ENCODE data around the gene LMOD1.
"Not testable (repeated sequence)": the region's sequence is repeated elsewhere in the genome, so short reads cannot be mapped to it uniquely, and the experiment has no call there.

Gene LMOD1

DNA sequence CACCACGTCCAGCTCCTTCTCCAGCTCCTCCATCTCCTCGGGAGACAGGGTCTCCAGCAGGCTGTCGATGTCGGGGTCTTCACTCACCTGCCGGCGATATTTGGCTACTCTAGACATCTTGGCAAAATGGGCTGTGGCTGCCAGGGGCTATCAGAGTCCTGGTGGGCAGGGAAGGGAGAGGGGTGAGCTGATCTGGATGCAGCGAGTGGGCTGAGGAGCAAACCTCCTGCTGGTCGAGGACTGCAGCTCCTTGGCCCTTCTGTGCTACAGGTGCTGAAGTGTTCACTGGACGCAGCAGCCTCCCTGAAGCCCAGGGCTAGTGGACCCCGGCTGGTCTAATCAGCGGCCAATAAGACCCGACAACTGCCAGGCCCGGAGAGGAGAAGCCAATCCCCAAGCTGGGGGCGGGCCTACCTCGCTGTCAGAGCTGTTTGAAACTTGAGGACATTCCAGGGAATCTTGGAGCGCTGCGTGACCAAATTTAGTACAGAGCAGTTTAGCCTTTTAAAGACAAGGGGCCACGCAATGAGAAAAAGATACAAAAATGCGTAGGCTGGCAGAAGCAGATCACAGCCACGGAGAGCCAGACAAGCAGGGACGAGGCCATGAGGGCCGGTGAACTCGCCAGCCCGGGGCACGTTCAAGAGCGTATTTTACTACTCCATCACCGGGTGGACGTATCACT lies at the start of gene LMOD1:
LMOD1 (minus strand) TSS at position 325 of the 685 bp plus-strand sequence; CDS start at position 117, 208 bp downstream.
- DNase-seq: no peak

DNA sequence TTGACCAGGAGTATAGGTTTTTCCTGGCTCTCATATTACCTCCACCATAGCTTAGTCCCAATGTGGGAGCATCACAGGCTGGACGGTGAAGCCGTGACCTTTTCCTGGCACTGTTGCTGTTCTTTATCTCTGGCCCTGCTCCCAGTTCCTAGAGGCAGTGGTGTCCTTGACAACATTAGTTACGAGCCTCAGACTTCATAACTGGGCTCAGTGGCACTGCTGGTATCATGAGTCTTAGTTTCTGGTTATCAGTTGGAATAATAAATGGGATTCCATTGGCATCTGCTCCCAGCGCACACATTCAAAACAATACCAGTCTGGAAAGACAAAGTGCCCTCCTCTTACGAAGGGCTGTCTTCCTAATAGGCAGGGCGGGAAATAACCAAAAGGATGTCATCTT lies 44.1 kb upstream of the LMOD1 start:
- DNase-seq: no peak

DNA sequence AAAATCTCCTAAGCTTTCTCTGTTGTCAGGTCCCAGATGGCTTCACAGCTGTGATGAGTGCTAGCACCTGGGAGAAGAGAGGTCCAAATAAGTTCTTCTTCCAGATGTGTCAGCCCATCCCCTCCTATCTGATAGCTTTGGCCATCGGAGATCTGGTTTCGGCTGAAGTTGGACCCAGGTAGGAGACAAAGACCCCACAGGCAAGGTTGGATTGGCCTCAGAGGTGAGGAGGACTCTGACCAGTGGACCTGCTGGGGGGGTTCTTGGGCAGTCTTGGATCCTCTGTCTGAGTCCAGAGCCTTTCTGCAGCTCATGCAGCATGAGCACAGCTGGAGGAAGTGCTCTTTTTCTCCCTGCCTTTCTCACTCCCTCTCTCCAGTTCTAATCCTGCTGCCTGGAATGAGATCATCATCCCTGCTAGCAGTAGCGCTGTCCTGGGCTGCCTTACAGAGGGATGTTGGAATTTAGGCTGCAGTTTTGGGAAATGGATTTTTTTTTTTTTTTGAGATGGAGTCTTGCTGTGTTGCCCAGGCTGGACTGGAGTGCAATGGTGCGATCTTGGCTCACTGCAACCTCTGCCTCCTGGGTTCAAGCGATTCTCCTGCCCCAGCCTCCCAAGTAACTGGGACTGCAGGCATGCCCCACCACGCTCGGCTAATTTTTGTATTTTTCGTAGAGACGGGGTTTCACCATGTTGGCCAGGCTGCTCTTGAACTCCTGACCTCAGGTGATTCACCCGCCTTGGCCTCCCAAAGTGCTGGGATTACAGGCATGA lies 43.2 kb upstream of the LMOD1 start:
- DNase-seq: no peak

DNA sequence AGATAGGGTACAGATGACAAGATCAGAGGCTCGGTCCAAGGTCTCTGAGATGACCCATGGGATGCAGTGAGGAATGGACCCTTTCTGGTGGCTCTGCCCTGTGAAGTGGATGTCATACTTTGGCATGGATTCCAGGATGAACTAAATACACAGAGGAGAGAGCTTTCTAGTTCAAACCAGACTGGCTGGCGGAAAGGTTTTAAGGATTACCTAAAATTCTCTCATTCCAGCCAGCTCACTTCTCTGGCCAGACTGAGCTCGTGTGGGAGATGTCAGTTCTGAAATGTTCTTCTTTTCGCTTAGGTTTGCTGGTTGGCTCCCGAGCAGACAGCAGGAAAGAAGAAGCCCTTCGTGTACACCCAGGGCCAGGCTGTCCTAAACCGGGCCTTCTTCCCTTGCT lies 42.3 kb upstream of the LMOD1 start:
- DNase-seq: no peak

DNA sequence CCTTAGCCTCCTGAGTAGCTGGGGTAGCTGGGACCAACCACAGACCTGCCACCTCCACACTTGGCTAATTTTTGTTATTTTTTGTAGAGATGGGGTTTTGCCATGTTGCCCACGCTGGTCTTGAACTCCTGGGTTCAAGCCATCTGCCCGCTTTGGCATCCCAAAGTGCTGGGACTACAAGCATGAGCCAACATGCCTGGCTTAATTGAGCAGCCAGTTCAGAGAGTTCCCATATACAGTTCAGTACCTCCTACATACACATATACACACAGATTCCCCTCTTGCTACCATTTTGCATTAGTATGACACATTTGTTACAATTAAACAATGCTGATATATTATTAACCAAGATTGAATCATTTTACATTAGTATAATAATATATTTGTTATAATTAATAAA lies 39.0 kb upstream of the LMOD1 start:
- DNase-seq: no peak

DNA sequence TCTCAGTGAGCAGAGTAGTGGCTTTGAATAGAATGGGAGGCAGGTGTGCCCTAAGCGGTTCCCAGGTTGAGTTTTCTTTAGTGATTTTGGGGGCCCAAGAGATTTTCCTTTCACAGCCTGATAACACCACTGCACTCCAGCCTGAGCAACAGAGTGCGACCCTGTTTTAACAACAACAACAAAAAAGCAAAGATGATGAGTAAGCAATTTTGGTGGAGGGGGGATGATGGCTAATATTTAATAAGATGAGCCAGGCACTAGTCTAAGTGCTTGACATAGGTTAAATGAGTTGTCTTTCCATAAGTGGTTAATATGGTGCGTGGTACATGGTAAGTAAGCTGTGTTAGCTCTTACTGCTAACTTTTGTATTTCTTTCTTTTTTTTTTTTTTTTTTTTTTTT lies 38.1 kb upstream of the LMOD1 start:
- DNase-seq: no peak

DNA sequence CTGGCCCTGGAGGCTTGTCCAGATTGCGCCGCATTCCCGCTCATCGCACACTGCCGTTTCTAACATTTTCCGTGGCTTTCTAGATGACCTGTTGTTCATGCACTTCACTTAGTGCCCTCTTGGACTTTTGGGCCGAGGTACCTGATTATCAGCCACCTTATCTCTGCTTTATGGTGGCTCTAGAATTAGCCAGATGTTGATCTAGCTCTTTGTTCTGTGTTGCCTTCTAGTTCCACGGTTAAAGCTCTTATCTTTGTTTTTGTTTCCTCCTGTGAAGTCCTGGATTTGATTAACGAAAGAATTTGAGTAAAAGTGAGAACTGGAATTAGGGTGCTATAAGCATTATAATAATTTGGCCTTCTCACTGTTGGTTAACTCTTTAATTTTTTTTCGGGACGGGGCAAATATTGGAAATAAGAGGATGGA lies 37.0 kb upstream of the LMOD1 start:
- DNase-seq: no peak

DNA sequence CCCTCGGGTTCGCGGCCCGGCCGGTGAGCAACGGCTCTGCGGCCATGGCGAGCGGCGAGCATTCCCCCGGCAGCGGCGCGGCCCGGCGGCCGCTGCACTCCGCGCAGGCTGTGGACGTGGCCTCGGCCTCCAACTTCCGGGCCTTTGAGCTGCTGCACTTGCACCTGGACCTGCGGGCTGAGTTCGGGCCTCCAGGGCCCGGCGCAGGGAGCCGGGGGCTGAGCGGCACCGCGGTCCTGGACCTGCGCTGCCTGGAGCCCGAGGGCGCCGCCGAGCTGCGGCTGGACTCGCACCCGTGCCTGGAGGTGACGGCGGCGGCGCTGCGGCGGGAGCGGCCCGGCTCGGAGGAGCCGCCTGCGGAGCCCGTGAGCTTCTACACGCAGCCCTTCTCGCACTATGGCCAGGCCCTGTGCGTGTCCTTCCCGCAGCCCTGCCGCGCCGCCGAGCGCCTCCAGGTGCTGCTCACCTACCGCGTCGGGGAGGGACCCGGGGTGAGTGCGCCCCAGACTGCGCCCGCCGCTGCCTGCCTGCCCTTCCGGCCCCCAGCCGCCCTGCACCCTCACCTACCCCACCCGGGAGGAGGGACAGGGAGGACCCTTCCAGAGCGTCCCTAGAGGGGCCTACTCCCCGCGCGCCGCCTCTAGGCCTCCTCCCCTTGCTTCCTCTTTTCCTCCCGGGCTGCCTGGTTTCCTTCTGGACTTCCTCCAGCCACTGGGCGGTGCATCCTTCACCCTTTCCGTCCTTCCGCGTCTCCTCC lies 36.5 kb upstream of the LMOD1 start, which contains the start of gene RNPEP:
RNPEP (plus strand) TSS at position 26 of the 757 bp plus-strand sequence; CDS start at position 45, 19 bp downstream.
- peak; percentile 35 to 40 for DNase-seq

DNA sequence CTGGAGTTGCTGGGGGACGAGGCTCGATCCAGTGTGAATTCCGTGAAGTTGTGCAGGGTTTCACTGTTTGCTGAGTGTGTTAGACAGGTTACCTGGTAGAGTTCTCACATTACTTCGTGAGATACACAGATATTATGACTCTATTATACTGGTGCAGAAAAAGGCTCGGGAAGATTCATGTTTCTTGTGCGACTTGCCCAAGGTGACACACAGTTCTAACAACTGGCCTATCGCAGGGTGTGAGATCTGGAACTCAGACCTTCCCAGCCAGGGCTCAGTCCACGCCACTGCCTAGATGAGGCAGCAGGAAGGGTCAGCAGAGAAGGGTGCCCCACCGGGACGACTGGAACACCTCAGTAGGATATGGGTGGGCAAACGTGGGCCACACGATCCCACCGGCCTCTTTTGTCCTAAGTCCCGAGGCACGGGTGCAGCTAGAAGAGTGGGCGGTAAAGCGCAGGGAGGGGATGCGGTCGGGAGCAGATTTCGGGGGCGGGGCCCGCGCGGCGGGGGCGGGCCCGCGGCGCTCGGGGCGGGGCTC lies 35.8 kb upstream of the LMOD1 start:
- peak; percentile 48 to 56 for DNase-seq

DNA sequence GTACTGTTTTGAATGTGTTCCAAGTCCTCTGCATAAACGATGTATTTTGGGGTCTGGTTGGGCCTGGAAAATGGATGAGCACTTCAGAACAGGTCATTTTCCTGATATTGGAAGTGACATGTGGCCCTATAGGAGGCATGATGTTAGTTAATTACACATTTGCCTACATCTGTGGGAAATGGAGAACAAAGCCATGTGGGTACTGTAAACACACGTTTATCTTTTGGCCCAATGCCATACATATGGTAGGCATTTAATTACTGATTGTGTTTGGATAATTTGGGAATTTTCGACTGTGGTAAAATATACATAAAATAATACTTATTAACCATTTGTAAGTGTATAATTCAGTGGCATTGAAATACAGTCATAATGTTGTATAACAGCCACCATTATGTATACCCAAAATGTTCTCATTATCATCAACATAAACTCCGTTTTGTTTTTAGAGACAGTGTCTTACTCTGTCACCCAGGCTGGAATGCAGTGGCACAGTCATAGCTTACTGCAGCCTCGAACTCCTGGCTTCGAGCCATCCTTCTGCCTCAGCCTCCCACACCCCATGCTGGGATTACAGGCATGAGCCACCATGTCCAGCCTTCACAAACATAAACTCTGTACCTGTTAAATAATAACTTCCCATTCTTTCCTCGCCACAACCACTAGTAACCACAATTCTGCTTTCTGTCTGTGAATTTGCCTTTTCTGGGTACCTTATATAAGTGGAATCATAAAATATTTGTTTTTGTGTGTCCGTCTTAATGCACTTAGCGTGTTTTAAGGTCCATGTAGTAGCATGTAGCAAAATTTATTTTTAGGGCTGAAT lies 24.2 kb upstream of the LMOD1 start:
- DNase-seq: no peak

DNA sequence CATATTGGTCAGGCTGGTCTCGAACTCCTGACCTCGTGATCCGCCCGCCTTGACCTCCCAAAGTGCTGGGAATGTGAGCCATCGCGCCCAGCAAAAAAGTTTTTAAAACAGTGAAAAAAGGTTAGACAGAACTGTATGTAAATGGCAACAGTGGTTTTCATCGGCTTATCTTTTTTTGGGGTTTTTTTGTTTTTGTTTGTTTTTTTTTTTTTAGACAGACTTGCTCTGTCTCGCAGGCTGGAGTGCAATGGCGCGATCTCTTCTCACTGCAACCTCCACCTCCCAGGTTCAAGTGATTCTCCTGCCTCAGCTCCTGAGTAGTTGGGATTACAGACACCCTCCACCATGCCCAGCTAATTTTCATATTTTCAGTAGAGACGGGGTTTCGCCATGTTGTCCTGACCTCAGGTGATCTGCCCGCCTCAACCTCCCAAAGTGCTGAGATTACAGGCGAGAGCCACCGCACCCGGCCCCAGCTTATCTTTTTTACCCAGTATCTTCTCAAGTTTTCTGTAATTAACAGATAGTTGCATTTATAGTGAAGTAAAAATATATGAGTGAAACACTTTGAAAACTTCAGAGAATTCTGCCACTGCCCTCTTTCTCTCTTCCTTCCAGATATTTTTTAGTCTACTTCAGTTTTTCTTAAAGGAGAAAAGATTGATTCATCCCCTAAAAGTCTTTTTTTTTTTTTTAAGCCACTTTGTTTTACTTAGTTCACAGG lies 22.0 kb upstream of the LMOD1 start:
- no peak for DNase-seq

DNA sequence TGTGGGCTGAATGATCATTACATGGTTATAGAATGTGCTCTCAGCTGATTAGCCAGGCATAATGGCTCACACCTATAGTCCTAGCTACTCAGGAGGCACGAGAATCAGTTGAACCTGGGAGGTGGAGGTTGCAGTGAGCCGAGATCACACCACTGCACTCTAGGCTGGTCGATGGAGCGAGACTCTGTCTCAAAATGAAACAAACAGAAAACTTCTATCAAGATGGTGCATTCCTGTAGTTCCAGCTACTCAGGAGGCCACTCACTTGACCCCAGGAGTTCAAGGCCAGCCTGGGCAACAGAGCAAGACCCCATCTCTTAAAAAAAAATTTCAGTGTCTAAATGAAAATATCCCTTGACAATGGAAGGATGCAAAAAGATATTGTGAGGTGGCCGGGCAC lies 19.8 kb upstream of the LMOD1 start:
- no peak for DNase-seq

DNA sequence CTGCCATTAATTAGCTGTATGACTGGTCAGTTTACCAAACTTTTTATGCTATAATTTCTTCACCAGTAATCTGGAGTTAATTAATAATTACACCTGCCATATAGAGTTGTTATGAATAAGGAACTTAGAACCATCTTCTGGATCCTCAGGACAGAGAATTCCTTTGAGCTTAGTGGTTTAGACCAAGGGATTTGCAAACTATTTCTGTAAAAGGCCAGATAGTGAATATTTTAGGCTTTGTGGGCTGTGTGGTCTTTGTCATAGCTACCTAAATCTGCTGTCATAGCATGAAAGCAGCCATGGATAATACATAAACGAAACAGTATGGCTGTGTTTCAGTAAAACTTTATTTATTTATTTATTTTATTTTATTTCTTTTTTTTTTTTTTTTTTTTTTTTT lies 17.9 kb upstream of the LMOD1 start:
- no peak for DNase-seq

DNA sequence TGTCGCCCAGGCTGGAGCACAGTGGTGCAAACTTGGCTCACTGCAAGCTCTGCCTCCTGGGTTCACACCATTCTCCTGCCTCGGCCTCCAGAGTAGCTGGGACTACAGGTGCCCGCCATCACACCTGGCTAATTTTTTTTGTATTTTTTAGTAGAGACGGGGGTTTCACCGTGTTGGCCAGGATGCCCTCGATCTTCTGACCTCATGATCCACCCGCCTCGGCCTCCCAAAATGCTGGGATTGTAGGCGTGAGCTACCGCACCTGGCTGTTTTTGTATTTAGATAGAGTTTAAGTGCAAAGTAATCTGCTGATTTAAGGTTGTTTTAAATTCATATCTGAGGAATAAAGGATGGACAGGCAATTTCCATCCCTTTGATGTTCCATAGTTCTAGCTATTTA lies 16.0 kb upstream of the LMOD1 start:
- not testable (repeated sequence) for DNase-seq

DNA sequence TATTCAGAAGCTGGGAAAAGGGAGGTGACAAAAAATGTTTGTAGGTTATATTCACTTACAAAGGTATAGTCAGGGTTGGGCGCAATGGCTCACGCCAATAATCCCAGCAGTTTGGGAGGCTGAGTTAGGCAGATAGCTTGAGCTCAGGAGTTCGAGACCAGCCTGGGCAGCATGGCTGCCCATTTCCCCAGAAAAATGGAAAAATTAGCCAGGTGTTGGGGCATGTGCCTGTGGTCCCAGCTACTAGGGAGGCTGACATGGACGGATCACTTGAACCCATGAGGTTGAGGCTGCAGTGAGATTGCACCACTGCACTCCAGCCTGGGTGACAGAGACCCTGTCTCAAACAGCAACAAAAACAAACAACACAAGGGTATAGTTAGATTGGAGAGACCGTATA lies 12.0 kb upstream of the LMOD1 start:
- DNase-seq: no peak

DNA sequence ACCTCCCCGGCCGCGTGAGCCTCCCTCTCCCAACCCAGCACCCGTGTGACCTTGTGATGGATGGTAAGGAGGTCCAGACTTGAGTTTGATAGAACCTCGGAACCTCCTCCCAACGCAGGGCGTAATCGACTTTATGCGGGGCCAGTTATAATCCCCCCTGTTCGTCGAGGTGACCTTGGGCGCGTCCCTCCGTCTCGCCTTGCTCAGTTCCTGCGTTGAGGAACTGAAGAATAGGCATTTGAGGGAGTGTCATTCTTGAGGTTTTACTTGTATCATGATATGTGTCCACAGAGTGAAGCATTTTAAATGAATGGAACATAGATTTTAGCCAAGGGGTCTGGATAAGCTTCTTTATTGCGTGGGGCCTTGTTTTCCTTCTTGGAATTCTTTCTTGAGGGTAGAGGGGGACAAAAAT lies 9.4 kb upstream of the LMOD1 start:
- DNase-seq: no peak

DNA sequence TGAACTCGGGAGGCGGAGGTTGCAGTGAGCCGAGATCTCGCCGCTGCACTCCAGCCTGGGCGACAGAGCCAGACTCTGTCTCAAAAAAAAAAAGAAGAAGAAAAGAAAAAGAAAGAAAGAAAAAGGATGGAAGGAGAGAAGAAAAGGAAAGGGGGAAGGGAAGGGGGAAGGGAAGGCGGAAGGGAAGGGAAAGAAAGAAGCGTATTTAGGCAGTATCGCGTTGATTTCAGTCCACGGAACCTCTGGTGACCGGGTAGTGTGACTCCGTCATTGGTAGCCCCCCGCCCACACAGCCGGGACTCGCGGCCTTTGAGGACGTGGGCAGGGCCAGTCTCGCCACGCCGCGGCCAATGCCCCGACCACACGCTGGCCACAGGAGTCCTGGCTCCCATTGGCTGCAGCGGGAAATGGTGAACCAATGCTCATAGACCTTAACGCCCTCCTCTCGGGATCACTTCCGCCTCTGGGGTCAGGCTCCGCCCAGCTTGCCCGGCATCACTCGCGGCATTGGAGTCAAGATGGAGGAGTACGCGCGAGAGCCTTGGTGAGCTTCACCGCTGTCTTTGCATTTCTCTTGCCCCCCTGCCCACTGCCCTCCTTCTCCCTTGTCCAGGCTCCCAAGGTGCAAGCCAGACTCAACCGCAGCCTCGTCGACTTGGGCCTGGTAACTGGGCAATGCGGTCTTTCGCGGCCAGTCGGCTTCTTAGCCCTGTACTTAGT lies 8.8 kb upstream of the LMOD1 start, which contains the start of gene TIMM17A:
TIMM17A (plus strand) TSS at position 495 of the 720 bp plus-strand sequence; CDS start at position 519, 24 bp downstream.
- peak; percentile 89 to 90 for DNase-seq

DNA sequence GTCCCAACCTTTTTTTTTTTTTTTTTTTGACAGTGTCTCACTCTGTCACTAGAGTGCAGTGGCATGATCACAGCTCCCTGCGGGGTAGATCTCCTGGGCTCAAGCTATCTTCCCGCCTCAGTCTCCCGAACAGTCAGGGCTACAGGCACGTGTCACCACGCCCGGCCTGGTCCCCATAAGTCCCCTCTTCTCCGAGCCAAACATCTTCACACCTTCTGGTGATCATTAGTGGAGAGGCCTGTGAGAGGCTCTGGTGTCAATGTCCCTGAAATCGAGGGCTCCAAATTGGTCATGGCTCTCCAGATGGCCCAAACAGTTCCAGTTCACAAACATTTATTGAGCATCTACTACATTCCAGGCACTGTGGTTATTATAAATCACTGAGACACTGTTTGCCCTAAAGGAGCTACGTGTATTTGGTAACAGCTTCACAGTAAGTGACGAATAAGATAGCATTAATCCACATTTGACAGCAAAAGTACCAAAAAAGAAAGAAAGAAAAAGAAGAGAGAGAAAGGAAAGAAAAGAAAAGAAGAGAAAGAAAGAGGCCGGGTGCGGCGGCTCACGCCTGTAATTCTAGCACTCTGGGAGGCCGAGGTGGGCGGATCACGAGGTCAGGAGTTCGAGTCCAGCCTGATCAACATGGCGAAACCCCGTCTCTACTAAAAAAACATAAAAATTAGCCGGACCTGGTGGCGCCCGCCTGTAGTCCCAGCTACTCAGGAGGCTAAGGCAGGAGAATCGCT lies 8.1 kb upstream of the LMOD1 start:
- DNase-seq: no peak

DNA sequence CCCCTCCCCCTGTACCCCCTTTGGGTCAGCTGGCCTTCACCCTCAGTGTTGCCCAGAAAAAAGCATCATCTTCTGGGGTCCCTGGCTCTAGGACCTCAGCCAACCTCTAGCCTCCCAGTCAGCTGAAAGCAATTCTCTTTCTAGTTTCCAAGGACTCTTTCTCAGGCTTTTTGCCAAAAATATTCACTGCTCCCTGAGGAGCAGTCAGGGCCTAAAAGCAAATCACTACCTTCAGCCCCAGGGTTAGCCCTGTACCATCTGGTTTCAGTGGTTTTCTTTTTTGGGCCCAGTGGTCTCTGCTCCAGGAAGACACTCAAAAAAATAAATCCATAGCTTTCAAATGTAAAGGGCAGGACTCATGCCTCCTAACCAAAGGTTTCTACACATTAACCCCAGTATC lies 3.1 kb upstream of the LMOD1 start:
- DNase-seq: no peak

DNA sequence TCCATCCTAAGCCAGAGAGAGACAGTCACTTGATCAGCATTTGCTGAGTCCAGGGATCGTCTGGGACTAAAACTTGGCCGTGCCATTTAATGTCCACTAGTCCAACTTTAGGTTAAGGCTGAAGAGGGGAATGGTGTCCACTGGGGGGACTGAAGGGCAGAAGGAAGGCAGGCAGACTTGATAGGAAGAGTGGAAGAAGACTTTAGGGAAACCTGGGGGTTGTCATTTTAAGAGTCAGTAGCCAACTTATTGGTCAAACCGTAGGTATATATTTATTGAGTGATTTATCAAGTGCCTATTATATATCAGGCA lies 1.3 kb upstream of the LMOD1 start:
- DNase-seq: no peak
